Prostate gland (tissue), 2 donors: ENCODE data around the gene ZNF776.

ENCODE experiments used
- POLR2A ChIP-seq: fragments of 450-650 bp; IDR thresholded peaks from one replicate; pipeline ENCODE4 v1.6.1; 2016; ENCODE audit warnings: antibody characterized with exemption, mild to moderate bottlenecking
- POLR2AphosphoS5 ChIP-seq: sonication (generic); formaldehyde crosslinking; IDR thresholded peaks from one replicate; pipeline ENCODE4 v1.6.1; 2017; ENCODE audit warnings: antibody characterized with exemption
- TF ChIP-seq, protein P1 (sequence below), 4 experiments: fragments of 200-600 bp in 2 of 4; fragments of 450-650 bp in 2 of 4; sonication (generic) in 2 of 4; IDR thresholded peaks; 1 replicate in 3 of 4; 2 replicates in 1 of 4; pipeline ENCODE4 v1.5.1; 2016 to 2019; ENCODE audit warnings: antibody characterized with exemption in 4 of 4, mild to moderate bottlenecking in 2 of 4, moderate library complexity in 2 of 4

DNA sequence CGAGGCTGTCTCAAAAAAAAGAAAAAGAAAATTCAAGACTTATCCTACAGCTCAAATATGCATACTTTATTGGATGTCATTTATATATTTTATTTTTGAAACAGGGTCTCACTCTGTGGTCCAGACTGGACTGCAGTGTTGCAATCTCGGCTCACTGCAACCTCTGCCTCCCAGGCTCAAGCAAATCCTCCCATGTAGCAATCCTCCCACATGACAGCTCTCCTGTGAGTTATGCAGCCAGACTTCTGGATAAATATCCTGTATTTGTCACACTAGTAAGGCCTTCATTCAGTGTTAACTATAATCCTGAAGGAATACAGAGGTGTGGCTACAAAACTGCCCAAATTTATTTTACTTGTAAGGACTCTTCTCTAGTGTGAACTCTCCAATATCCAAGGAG, 60.9 kb downstream of the ZNF776 start:
- TF ChIP-seq, protein P1, sequence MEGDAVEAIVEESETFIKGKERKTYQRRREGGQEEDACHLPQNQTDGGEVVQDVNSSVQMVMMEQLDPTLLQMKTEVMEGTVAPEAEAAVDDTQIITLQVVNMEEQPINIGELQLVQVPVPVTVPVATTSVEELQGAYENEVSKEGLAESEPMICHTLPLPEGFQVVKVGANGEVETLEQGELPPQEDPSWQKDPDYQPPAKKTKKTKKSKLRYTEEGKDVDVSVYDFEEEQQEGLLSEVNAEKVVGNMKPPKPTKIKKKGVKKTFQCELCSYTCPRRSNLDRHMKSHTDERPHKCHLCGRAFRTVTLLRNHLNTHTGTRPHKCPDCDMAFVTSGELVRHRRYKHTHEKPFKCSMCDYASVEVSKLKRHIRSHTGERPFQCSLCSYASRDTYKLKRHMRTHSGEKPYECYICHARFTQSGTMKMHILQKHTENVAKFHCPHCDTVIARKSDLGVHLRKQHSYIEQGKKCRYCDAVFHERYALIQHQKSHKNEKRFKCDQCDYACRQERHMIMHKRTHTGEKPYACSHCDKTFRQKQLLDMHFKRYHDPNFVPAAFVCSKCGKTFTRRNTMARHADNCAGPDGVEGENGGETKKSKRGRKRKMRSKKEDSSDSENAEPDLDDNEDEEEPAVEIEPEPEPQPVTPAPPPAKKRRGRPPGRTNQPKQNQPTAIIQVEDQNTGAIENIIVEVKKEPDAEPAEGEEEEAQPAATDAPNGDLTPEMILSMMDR (IDR thresholded peaks at IDR 0.05): no peak
- TF ChIP-seq POLR2AphosphoS5: no peak
- no peak for TF ChIP-seq POLR2A
